M059J (cell line): Measurements from ENCODE around the gene FAM110D. TPM values are rescaled to one million over a fixed set of nuclear protein-coding genes. Genes with fewer than 3 reads are reported as not detected.

Experiments used
- DNase-seq: peaks from one replicate; pipeline ENCODE4 v3.0.0-alpha.2; 2012; ENCODE audit warnings: low read depth
- total RNA-seq: library from RNA; depleted of rRNA; stranded (reverse); fragments of >200 nt; shearing (Covaris generic); gene quantifications from 2 replicates; pipeline ENCODE4 v1.2.3, GENCODE V29; 2014

Gene FAM110D
- total RNA-seq, 1 experiment from 2014 or later, result not detected

- no peak for DNase-seq
These were observed 29.1 kb upstream of the FAM110D start for GRCh38 chr1:26129778-26130177.

- DNase-seq, result no peak
These were observed 28.2 kb upstream of the FAM110D start for GRCh38 chr1:26130695-26131094.

- DNase-seq, result peak; percentile 55
These were observed 26.6 kb upstream of the FAM110D start for GRCh38 chr1:26132128-26132833.

GRCh38 chr1:26132834-26133167 is 26.1 kb upstream of the FAM110D start:
- no peak for DNase-seq

GRCh38 chr1:26134466-26134865 is 24.4 kb upstream of the FAM110D start:
- no peak for DNase-seq

- DNase-seq, result no peak
These were observed 19.8 kb upstream of the FAM110D start for GRCh38 chr1:26138974-26139558.

GRCh38 chr1:26142159-26142558 is 16.7 kb upstream of the FAM110D start:
- DNase-seq, result no peak

- DNase-seq, result peak; percentile 83
These were observed 13.6 kb upstream of the FAM110D start for GRCh38 chr1:26145041-26145959.

GRCh38 chr1:26145960-26146294 is 13.0 kb upstream of the FAM110D start:
- DNase-seq, result no peak

GRCh38 chr1:26148887-26149286 is 10.0 kb upstream of the FAM110D start:
- no peak for DNase-seq

GRCh38 chr1:26153966-26154532 is 4.8 kb upstream of the FAM110D start:
- DNase-seq, result no peak

GRCh38 chr1:26154750-26155149 is 4.1 kb upstream of the FAM110D start:
- no peak for DNase-seq

GRCh38 chr1:26155370-26156284 is 3.3 kb upstream of the FAM110D start:
- DNase-seq, result no peak

- DNase-seq, result peak; percentile 30
These were observed 2.4 kb upstream of the FAM110D start for GRCh38 chr1:26156285-26157038.

- DNase-seq, result no peak
These were observed 490 bp upstream of the FAM110D start for GRCh38 chr1:26158271-26158907.

- no peak for DNase-seq
These were observed 812 bp downstream of the FAM110D start for GRCh38 chr1:26159743-26160039.

GRCh38 chr1:26160527-26161414 is 1.9 kb downstream of the FAM110D start:
- no peak for DNase-seq

GRCh38 chr1:26161415-26162219 is 2.7 kb downstream of the FAM110D start:
- peak; percentile 58 for DNase-seq
